Suppressor macrophage treated with lipopolysaccharide for 4 hours (primary cell): ENCODE results near the gene PRKCE.

Experiments used
- DNase-seq: peaks from one replicate; pipeline ENCODE4 v3.0.0-alpha.2; 2020

The PRKCE gene

DNA sequence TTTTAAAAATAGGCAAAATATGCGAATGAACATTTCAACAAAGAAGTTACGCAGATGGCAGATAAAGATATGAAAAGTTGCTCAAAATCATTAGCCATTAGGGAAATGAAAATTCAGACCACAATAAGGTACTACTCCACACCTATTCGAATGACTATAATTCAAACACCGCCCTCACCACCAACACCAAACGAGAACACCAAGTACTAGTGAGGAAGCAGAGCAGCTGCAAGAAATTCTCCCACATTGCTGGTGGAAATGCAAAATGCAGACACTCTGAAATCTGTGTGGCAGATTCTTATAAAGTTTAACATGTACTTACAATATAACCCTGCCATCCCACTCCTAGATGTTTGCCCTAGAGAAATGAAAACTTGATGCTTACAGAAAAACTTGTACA lies 17.3 kb upstream of the PRKCE start:
- DNase-seq, result no peak

- DNase-seq, result no peak
These were observed 15.5 kb upstream of the PRKCE start for GRCh38 chr2:45636008-45636407.

GRCh38 chr2:45637440-45637839 lies 14.0 kb upstream of the PRKCE start:
- DNase-seq, result peak; percentile 75

- DNase-seq, result no peak
These were observed 10.9 kb upstream of the PRKCE start for GRCh38 chr2:45640576-45640975.

GRCh38 chr2:45643095-45643494 lies 8.4 kb upstream of the PRKCE start:
- DNase-seq, result no peak

- peak; percentile 87 for DNase-seq
These were observed 7.6 kb upstream of the PRKCE start for GRCh38 chr2:45643543-45644542.

DNA sequence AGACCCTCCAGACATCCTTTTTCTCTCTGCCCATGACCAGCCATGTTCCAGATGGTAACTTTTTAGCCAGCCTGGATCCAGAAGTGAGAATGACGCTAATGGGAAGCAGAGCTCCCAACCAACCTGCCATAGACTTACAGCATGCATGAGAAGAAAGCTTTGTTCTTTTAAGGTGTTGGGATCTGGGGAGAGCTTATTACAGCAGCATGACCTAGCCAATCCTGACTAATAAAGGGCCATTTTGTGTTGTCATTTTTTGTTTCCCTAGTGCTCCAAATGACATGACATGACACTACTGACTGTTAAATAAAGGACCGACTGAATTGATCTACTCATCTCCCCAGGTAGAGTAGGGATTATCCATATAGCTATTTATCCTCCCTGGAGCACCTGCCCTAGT lies 5.2 kb upstream of the PRKCE start:
- no peak for DNase-seq

DNA sequence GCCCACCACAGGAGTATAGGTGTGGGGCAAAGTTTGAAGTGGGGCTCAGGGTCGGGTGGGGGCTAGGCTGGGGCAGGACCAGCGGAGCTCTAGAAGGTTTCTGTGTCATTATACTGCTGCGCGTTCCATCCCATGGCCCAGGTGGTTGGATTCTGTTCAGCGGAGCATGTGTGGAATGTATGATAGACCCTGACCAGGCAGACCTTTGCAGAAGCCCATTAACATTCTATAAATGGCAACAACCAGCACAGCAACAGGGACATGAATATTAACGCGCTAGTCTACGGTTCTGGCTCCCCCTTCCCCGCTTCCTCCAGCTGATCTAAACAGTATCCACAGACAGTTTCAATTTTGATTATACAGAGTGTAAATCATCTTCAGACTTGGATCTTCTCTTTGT lies 4.1 kb upstream of the PRKCE start:
- no peak for DNase-seq

GRCh38 chr2:45647986-45648520 lies 3.4 kb upstream of the PRKCE start:
- no peak for DNase-seq

DNA sequence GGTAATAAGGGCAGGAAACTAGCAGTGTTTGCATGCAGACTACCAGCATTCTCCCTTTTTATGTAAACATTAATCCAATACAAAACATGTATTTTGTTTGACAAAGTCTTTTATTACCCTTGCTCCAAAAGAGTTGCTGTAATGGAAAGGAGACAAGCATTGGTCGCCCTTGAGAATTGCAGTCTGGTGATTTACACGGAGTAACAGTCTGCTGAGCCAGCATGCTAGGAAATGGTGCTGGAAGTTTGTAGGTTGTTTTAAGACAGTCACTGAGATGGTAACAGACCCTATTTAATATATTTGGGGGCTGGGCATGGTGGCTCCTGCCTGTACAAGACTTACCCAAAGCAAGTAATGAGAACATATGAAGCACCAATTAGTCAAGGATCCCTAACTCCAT lies 2.8 kb upstream of the PRKCE start:
- DNase-seq, result no peak

GRCh38 chr2:45649462-45649857 lies 2.0 kb upstream of the PRKCE start:
- DNase-seq, result peak; percentile 22

- DNase-seq, result peak; percentile 75
These were observed 1.3 kb upstream of the PRKCE start for GRCh38 chr2:45649858-45650811.

DNA sequence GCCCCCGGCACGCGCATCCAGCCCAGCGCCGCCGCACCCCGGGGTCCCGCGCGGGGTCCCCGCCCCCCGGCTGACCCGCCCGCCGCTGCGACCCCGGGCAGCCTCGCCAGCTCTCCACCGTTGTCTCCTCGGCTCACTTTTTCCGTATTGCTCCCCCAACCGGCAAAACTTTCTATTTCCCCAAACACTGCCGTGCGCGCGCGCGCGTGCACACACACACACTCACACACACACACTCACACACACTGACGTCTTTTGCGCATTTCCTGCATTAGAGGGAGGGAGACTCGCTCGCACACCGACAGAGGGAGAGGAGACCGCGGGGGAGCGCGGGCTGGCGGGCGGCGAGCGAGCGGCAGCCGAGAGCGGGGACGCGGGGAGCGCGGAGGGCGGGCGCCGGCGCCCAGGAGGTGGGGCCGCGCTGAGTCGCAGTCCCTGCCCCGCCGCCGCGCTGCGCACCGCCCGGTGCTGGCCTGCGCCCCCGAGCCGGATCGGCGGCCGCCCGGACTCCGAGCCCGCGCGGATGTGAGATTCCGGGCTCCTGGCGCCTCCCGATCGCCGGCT lies 542 bp upstream of the PRKCE start:
- DNase-seq, result peak; percentile 96

DNA sequence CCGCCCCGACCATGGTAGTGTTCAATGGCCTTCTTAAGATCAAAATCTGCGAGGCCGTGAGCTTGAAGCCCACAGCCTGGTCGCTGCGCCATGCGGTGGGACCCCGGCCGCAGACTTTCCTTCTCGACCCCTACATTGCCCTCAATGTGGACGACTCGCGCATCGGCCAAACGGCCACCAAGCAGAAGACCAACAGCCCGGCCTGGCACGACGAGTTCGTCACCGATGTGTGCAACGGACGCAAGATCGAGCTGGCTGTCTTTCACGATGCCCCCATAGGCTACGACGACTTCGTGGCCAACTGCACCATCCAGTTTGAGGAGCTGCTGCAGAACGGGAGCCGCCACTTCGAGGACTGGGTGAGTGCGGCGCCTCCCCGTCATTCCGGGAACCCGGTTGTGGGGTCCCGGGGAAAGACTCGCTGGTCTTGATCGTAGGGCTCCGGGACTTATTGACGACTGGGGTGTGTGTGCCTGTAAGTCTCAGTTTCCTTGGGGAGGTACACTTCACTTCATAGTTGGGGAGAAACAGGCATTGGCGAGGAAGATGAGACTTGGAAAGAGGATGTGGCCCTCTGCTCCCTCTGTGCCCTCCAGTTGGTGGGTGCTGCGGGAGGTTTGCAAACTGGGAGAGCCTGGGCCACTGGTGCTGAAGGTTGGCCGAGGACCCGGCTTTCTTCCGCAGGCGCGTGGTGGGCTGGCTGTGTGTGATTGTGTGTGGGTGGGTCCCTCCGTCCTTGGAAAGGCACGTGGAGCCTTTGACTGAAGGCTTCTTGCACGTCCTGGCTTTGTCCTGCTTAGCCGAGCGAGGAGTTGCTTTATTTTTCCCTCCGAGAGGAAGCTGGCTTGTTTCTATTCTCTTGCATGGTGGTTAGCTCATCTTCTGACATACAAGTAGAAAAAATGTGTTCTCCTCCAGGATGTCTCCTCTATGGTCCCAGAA lies 886 bp downstream of the PRKCE start:
- DNase-seq, result peak; percentile 71

DNA sequence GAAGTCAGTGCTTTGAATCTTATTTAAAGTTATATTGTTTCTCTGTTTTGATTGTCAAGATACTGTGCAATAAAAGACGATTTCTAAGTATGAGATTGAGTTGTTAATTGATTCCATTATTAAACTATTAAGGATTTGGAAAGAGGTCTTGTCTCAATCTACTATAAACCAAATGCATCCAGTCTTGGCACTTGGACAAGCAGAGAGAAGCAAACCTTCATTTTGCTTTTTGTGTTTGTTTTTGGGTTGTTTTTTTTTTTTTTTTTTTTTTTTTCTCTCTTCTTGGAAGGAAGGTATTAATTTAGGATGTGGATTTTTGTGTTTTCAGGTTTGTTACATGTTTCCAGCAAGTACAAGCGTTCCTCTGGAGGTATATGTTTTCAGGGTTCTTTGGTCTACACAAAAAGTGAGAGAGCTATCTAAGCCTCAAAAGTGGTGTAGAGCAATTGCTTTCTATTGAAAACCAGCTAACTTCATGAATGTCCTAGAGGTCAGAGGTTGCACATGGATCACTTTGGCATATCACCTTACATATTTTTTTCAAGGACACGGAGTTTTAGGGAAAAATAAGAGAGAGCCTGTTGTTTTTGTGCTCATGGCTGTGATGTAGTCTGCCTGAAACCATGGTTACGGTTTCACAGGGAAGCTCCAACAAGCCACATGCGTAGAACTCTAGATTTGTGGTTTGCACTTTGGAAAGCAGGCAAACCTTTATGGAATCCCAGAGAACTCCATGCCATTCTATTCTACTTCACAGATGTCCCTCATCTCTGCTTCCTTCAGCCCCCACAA lies 1.8 kb downstream of the PRKCE start:
- peak; percentile 26 for DNase-seq

GRCh38 chr2:45654250-45654649 lies 2.8 kb downstream of the PRKCE start:
- DNase-seq, result no peak

DNA sequence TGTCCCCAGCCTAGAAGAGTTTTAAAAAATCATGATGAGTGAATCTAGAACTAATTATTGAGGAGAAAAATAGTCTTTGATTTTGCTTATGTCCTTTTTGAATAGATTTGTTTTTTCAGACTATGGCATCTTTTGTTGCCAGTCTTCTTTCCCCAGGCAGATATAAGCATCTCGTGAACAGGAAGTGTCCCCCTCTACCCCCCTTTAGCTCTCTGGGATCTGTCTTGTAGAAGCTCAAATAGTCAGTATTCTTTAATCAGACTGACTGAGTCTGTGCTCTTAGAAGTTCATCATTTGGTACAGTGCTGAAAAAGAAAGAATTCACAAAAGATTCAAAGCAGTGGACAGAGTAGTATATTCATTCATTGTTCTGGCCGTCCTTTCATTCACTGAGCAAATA lies 10.4 kb downstream of the PRKCE start:
- DNase-seq, result no peak

GRCh38 chr2:45664635-45665261 lies 13.3 kb downstream of the PRKCE start:
- no peak for DNase-seq

- DNase-seq, result no peak
These were observed 17.0 kb downstream of the PRKCE start for GRCh38 chr2:45668509-45668908.

DNA sequence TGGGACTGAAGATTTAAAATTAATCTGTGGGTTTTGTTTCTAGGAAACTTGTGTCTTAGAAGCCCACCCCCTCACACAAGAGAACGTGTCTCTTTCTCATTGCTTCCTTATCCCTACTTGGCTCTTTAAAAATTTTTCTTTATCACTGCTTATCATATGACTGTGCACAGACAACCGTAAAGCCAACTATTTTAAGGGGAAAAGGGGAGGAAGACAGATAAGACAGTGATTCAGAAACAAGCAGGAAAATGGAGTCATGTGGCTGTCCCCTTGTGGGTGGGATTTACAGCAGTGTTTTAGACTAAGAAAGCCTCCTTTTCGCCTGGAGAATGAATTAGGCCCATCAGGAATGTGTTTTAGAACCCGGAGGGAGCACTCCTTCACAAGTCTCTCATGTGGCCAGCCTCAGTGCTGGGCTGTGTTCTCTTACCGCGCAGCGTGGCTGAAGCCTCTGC lies 17.6 kb downstream of the PRKCE start:
- DNase-seq, result no peak
